DND-41 (cell line): ENCODE results near the gene INPP4A.
A peak's percentile ranks its signal among the peaks of the same experiment; 100 is the strongest.

Experiments
- ATAC-seq: fragments of 200-7000 bp; cut with Tn5 transposase; 3 replicates; pipeline ENCODE4 v1.9.1; 2021; ENCODE audit warnings: low read depth; ENCODE audit not compliant: insufficient read depth
- DNase-seq: peaks from one replicate; pipeline ENCODE4 v3.0.0-alpha.2; 2020
- H2AFZ ChIP-seq: 2 replicates; pipeline ENCODE4 v1.6.0; 2012; ENCODE audit warnings: low read depth, low read length
- H3K27ac ChIP-seq: 2 replicates; pipeline ENCODE4 v1.5.1; 2012; ENCODE audit warnings: low read length, inconsistent platforms
- H3K27me3 ChIP-seq: fragments of 200-600 bp; sonication (generic); 2 replicates; pipeline ENCODE4 v1.6.0; 2012; ENCODE audit warnings: low read length, mild to moderate bottlenecking, inconsistent platforms; ENCODE audit not compliant: insufficient read depth, poor library complexity
- H3K36me3 ChIP-seq: 2 replicates; pipeline ENCODE4 v1.5.1; 2012; ENCODE audit warnings: low read length, inconsistent platforms; ENCODE audit not compliant: insufficient read depth
- H3K4me1 ChIP-seq: 2 replicates; pipeline ENCODE4 v1.5.1; 2012; ENCODE audit warnings: mild to moderate bottlenecking, low read length; ENCODE audit not compliant: insufficient read depth
- H3K4me2 ChIP-seq: 2 replicates; pipeline ENCODE4 v1.6.0; 2012; ENCODE audit warnings: mild to moderate bottlenecking, moderate library complexity, low read length, inconsistent platforms; ENCODE audit not compliant: insufficient read depth
- H3K4me3 ChIP-seq, 2 experiments: fragments of 200-600 bp in 1 of 2; shearing (Covaris generic) in 1 of 2; 2 replicates each; pipeline ENCODE4 v1.5.1; 2012 to 2016; ENCODE audit warnings: inconsistent platforms in 2 of 2, low read length in 2 of 2, mild to moderate bottlenecking in 2 of 2, low read depth in 1 of 2, moderate library complexity in 1 of 2
- H3K79me2 ChIP-seq: 2 replicates; pipeline ENCODE4 v1.6.0; 2012; ENCODE audit warnings: low read length, inconsistent platforms; ENCODE audit not compliant: insufficient read depth
- H3K9ac ChIP-seq: 2 replicates; pipeline ENCODE4 v1.6.0; 2012; ENCODE audit warnings: low read depth, mild to moderate bottlenecking, inconsistent platforms, low read length, moderate library complexity
- H3K9me3 ChIP-seq: 2 replicates; pipeline ENCODE4 v1.5.1; 2012; ENCODE audit warnings: low read length, moderate library complexity, mild to moderate bottlenecking, inconsistent platforms; ENCODE audit not compliant: insufficient read depth, severe bottlenecking
- H4K20me1 ChIP-seq: 2 replicates; pipeline ENCODE4 v1.6.0; 2012; ENCODE audit warnings: low read length; ENCODE audit not compliant: insufficient read depth
- CTCF ChIP-seq: IDR thresholded peaks from 2 replicates; pipeline ENCODE4 v1.5.1; 2012; ENCODE audit warnings: borderline replicate concordance, low read length, moderate library complexity, mild to moderate bottlenecking; ENCODE audit not compliant: poor library complexity, severe bottlenecking; ENCODE audit errors: extremely low read depth
- EZH2 ChIP-seq: IDR thresholded peaks from 3 replicates; pipeline ENCODE4 v1.6.1; 2012; ENCODE audit warnings: borderline replicate concordance, low read depth, mild to moderate bottlenecking, moderate library complexity, low read length, inconsistent platforms; ENCODE audit not compliant: severe bottlenecking

Gene INPP4A

GRCh38 chr2:98601532-98602132 is 157.0 kb downstream of the INPP4A start:
- no peaks in the 10 kb centered on the region for H3K9me3 ChIP-seq
- H3K79me2 ChIP-seq: peaks cover 22% of the 10 kb centered on the region
- DNase-seq (peak; percentile 23), ATAC-seq (peak; percentile 79)
- TF ChIP-seq CTCF (peak; percentile 75), EZH2 (no peak)
- peaks cover 52% of the 10 kb centered on the region for H3K36me3 ChIP-seq
- no peaks in the 10 kb centered on the region for H3K27me3 ChIP-seq
- no peak overlapping the region for H2AFZ ChIP-seq
- no peak overlapping the region for H3K27ac ChIP-seq
- H4K20me1 ChIP-seq: no peaks in the 10 kb centered on the region
- no peak overlapping the region for H3K4me3 ChIP-seq
- H3K4me1 ChIP-seq: peaks cover 10% of the 10 kb centered on the region
- H3K9ac ChIP-seq: no peak overlapping the region
- no peak overlapping the region for H3K4me2 ChIP-seq

- Histone ChIP-seq H2AFZ (no peak overlapping the region), H3K9ac (no peak overlapping the region), H3K27me3 (no peaks in the 10 kb centered on the region), H3K79me2 (peaks cover 51% of the 10 kb centered on the region), H3K36me3 (peaks cover 34% of the 10 kb centered on the region), H3K4me1 (peaks cover 27% of the 10 kb centered on the region), H3K4me2 (no peak overlapping the region), H3K27ac (no peak overlapping the region), H3K4me3 (no peak overlapping the region), H4K20me1 (no peaks in the 10 kb centered on the region), H3K9me3 (no peaks in the 10 kb centered on the region)
- no peak for ATAC-seq
- DNase-seq: no peak
- no peak for TF ChIP-seq EZH2
- TF ChIP-seq CTCF: no peak
Measured at GRCh38 chr2:98604547-98604946, 159.9 kb downstream of the INPP4A start.

GRCh38 chr2:98605076-98605475 is 160.4 kb downstream of the INPP4A start:
- no peaks in the 10 kb centered on the region for H4K20me1 ChIP-seq
- H3K4me3 ChIP-seq: no peak overlapping the region
- no peak for ATAC-seq
- peaks cover 33% of the 10 kb centered on the region for H3K36me3 ChIP-seq
- no peaks in the 10 kb centered on the region for H3K9me3 ChIP-seq
- H3K27me3 ChIP-seq: no peaks in the 10 kb centered on the region
- no peak for DNase-seq
- no peak overlapping the region for H2AFZ ChIP-seq
- H3K27ac ChIP-seq: no peak overlapping the region
- peaks cover 32% of the 10 kb centered on the region for H3K4me1 ChIP-seq
- H3K9ac ChIP-seq: no peak overlapping the region
- TF ChIP-seq EZH2 (no peak), CTCF (no peak)
- H3K4me2 ChIP-seq: no peak overlapping the region
- peaks cover 56% of the 10 kb centered on the region for H3K79me2 ChIP-seq
